A549 treated with ZK216348 at 1 μM for 4 hours (cell line): ENCODE results near the gene THUMPD2. TPM values are rescaled to one million over a fixed set of nuclear protein-coding genes. Genes with fewer than 3 reads are reported as not detected.

ENCODE experiments used
- total RNA-seq: library from RNA; stranded (reverse); fragments of 200-300 nt; extraction: Qiagen RNA extraction; gene quantifications from 5 replicates; pipeline ENCODE4 v1.2.3, GENCODE V29; 2022; ENCODE audit warnings: low read depth

THUMPD2 gene
- total RNA-seq = 13.0 to 17.8 TPM (median 13.5 TPM) in 5 replicates

DNA sequence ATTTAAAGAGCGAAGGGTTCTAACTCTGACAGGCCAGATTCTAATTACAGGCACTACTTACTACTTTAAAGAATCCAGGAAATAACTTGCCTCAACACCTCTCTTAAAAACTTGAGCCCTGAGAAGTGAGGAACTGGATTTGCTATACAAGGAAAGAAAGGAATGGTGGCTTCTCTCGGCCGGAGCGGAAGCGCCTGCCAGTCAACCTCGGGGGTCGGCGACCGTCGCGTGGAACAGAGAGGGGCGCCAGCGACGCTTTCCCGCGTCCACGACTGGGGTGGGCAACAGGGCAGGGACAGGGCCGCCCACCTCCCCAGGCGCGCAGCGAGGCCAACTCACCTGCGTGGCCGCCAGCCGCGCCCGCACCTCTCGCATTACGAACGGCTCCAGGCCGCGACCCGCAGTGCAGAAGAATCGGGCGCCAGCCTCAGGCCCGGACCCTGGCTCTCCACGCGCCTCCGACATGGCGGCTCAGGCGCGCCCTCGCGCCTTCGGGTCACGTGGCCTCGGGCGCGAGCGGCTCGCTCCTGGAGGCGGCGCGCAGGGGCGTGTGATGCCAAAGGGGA is at the start of gene THUMPD2:
THUMPD2 (minus strand) TSS at position 484 of the 566 bp plus-strand sequence; CDS start at position 465, 19 bp downstream.

Other genes starting within 250 kb of the THUMPD2 start
- gene TMEM178A, start 113.3 kb downstream of the THUMPD2 start, total RNA-seq = 0.09 to 0.21 TPM in 2 of 5 replicates, not detected in the others